Subcutaneous abdominal adipose tissue (tissue), 5 donors: Measurements from ENCODE around the gene ABAT.
"Not testable (repeated sequence)": the region's sequence is repeated elsewhere in the genome, so short reads cannot be mapped to it uniquely, and the experiment has no call there.

Experiments used
- H3K27ac ChIP-seq: one replicate; pipeline ENCODE4 v1.7.0; 2013; ENCODE audit warnings: low read depth, mild to moderate bottlenecking, inconsistent platforms, low read length, moderate library complexity
- H3K27me3 ChIP-seq, 5 donors: one replicate each; pipeline ENCODE4 v1.7.0; 2013; ENCODE audit warnings: low read length in 5 of 5, inconsistent platforms in 1 of 5; ENCODE audit not compliant: control insufficient read depth in 5 of 5, insufficient read depth in 4 of 5
- H3K36me3 ChIP-seq, 5 donors: one replicate each; pipeline ENCODE4 v1.7.0; 2013; ENCODE audit warnings: low read length in 5 of 5; ENCODE audit not compliant: control insufficient read depth in 5 of 5, insufficient read depth in 5 of 5
- H3K4me1 ChIP-seq, 5 donors: one replicate each; pipeline ENCODE4 v1.7.0; 2013; ENCODE audit warnings: low read length in 5 of 5, mild to moderate bottlenecking in 3 of 5, moderate library complexity in 1 of 5; ENCODE audit not compliant: control insufficient read depth in 5 of 5, insufficient read depth in 5 of 5
- H3K4me3 ChIP-seq, 5 donors: one replicate each; pipeline ENCODE4 v1.7.0; 2013; ENCODE audit warnings: low read length in 5 of 5, low read depth in 1 of 5
- H3K9ac ChIP-seq, 5 donors: one replicate each; pipeline ENCODE4 v1.7.0; 2013; ENCODE audit warnings: low read length in 5 of 5, mild to moderate bottlenecking in 4 of 5, moderate library complexity in 3 of 5
- H3K9me3 ChIP-seq, 5 donors: one replicate each; pipeline ENCODE4 v1.7.0; 2013; ENCODE audit warnings: low read length in 5 of 5; ENCODE audit not compliant: control insufficient read depth in 5 of 5
- donor health status: healthy.
- donor health status: healthy.
- donor health status: healthy.
- donor health status: healthy.
- donor health status: healthy.

Gene ABAT

DNA sequence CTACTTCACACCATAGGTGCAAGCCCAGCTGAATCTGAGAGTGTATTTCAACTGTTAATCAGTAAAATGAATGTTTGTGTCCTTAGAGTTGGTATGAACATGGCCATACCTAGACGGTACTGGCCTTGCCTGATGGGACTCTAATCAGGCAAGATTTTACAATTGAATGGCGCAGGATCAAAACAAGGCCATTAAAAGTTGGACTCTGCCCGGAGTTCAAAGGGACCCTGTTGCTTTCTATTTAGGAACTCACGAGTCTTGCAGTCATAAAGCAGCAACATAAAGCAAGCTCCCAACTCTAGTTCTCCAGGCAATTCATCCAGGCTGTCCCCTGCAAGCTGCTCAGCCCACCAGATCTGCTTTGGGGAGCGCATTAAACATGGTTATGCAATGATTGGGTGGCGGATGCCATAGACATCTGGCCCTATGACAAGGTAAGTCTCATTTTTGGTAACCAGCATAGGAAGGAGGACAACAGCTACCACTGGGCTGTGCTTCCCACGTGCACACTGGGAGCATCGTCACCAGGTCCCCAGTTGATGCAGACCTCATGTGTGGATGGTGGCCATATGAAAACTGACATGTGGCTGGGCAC, 114.3 kb downstream of the ABAT start:
- Histone ChIP-seq H3K4me1 (no peaks in the 10 kb centered on the region), H3K4me3 (no peak overlapping the region), H3K27ac (no peak overlapping the region), H3K27me3 (no peaks in the 10 kb centered on the region), H3K9ac (no peak overlapping the region), H3K9me3 (no peaks in the 10 kb centered on the region), H3K36me3 (no peaks in the 10 kb centered on the region)

DNA sequence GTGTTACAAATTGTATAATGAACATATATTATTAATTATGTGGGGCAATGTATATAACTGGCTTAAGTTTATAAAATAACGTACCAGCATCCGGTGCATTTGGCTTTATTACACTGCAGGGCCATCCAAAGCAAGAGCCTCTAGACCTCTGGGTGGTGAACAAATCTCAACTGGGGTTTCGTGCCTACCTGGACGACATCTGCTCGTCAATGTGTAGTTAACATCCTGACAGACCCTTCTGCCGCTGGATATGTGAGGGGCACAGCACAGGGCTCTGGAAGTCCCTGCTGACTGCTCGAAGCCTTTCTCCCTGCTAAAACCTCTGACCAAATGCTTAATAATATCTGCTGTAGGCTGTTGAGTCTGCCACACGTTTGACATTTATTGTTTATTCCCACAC, 120.7 kb downstream of the ABAT start:
- no peak overlapping the region for H3K9ac ChIP-seq
- H3K27me3 ChIP-seq = peaks cover 0 to 2% (median 0%) of the 10 kb centered on the region in 5 donors
- H3K4me1 ChIP-seq = peaks cover 9 to 34% (median 32%) of the 10 kb centered on the region in 5 donors
- no peaks in the 10 kb centered on the region for H3K36me3 ChIP-seq
- no peaks in the 10 kb centered on the region for H3K9me3 ChIP-seq
- no peak overlapping the region for H3K27ac ChIP-seq
- no peak overlapping the region for H3K4me3 ChIP-seq

DNA sequence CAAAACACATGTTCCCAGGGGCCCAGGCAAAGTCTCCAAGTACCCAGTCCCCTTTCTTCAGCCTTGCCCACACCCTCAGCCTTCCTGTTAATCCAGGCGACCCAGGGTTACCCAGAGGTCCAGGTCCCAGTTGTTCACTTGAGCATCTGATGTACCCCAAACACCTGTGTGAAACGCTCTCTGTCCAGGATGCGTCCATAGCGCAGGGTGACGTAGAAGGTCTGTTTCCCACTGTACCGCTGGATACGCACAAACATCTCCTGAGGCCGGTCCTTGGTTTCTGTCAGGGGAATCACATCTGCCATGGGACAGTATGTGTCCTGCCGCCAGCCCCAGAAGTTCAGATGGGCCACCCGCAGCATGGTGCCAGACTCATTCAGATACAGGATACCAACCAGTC, 121.4 kb downstream of the ABAT start:
- Histone ChIP-seq H3K27ac (no peak overlapping the region), H3K36me3 (no peaks in the 10 kb centered on the region), H3K9me3 (no peaks in the 10 kb centered on the region), H3K27me3 (peaks cover 0 to 2% (median 0%) of the 10 kb centered on the region in 5 donors), H3K4me1 (peaks cover 9 to 35% (median 32%) of the 10 kb centered on the region in 5 donors), H3K4me3 (no peak overlapping the region), H3K9ac (no peak overlapping the region)

DNA sequence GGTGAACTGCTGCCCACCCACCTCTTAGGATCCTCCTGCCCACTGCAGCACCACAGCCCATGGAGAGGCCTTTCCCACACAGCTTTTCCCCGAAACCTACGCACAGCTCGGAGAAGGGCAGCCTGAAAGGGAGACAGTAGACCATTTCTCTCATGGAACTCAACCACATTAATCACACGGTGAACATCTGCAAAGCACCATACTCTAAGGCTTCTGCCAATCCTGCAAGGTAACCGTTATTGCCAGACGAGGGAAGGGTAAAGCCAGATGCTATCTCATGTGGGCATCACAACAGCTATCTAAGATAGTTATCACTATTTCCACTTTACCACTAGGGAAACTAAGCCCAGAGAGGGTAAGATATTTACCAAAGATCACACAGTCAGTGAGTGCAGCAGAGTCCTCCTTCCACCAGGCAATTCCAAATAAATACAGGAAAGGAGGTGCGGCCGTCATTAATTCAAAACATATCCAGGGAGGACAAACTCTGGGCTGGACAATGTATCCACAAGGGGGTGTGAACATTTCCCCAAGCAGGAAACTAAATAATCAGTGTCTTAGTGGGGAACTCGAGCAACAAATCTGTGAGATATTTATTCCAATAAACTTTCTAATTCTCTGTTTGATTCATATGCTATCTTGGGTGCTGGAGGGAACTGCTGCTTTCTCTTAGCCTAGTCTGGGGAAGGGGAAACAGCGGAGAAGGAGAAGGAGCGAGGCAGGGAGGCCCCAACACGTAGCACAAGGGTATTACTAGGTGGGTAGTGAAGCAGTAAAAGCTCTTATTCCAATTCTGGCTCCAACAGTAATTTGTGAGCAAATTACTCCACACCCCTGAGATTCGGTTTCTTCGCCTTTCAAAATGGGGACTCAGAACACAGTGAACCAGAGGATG, 122.3 kb downstream of the ABAT start:
- H3K9ac ChIP-seq = peak overlapping the region; percentile 84 to 98 (median 86)
- peaks cover 0 to 1% (median under 1%) of the 10 kb centered on the region in 5 donors for H3K36me3 ChIP-seq
- no peaks in the 10 kb centered on the region for H3K9me3 ChIP-seq
- peak overlapping the region; percentile 96 for H3K27ac ChIP-seq
- H3K4me3 ChIP-seq = peak overlapping the region; percentile 83 to 99 (median 95)
- H3K27me3 ChIP-seq = peaks cover 0 to 2% (median 0%) of the 10 kb centered on the region in 5 donors
- H3K4me1 ChIP-seq = peaks cover 9 to 37% (median 32%) of the 10 kb centered on the region in 5 donors

GRCh38 chr16:8797364-8798173, 123.2 kb downstream of the ABAT start, which contains the start of the genes PMM2 and TMEM186:
TSS of gene PMM2 (plus strand) at chr16:8797839. CDS start at chr16:8797883, 44 bp downstream.
TSS of gene TMEM186 (minus strand) at chr16:8797639. CDS start at chr16:8797614, 25 bp downstream.
- no peaks in the 10 kb centered on the region for H3K9me3 ChIP-seq
- H3K9ac ChIP-seq = peak within 1 kb of the TSS; percentile 94 to 99 (median 98)
- H3K36me3 ChIP-seq = peaks cover 6 to 10% (median 9%) of the 10 kb centered on the region in 5 donors
- peaks cover 0 to 2% (median 0%) of the 10 kb centered on the region in 5 donors for H3K27me3 ChIP-seq
- H3K4me1 ChIP-seq = peaks cover 9 to 37% (median 32%) of the 10 kb centered on the region in 5 donors
- H3K27ac ChIP-seq = peak within 1 kb of the TSS; percentile 96
- H3K4me3 ChIP-seq = peak within 1 kb of the TSS; percentile 90 to 99 (median 95)

DNA sequence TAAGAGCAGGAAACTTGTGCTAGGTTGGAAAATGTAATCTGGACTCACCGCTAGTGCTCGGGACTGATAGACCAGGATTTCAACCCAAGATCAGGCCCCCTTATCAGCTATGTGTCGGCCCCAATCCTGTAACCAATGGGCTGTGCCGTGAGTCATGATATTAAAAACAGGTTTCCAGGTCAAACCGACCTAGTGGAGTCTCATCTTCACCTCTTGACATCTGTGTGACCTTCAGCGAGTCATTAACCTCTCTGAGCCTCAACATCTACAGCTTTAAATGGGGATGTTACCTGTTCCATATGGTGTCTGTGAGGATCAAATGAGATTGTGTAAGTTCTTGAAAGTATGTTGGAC, 123.7 kb downstream of the ABAT start:
- H3K4me3 ChIP-seq = peak overlapping the region; percentile 90 to 99 (median 95)

DNA sequence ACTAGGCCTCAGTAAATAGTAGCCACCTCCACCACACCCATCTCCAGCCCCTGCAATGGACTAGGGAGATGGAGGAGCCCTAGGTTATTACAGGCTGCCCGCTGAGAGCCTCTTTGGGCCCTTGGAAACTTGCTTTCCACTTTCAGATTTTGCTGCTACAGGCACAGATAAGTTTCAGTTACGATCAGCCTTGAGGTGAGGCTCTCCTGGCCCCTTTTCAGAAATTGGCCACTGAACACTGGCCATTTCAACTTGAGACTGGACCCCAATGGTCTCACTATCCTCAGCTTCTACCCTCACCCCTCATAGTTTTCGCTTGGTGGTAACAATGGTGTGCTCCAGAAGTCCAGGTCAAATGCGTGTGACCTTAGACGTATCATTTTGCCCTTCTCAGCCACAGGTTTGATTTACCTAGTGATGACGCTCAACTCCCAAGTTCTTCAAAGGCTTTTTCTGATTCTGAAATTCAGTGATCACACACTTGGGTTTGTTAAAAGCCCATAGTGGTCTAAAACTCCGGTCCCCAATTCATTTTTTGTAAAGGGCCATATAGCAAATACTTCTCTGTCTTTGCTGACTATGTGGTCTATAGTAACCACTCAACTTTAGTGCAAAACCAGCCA, 124.2 kb downstream of the ABAT start:
- Histone ChIP-seq H3K36me3 (peaks cover 13 to 19% (median 19%) of the 10 kb centered on the region in 5 donors), H3K9me3 (no peaks in the 10 kb centered on the region), H3K4me3 (peak overlapping the region; percentile 90 to 99 (median 95)), H3K9ac (peak overlapping the region; percentile 94 to 99 (median 98)), H3K27me3 (peaks cover 0 to 2% (median 0%) of the 10 kb centered on the region in 5 donors), H3K4me1 (peaks cover 9 to 37% (median 32%) of the 10 kb centered on the region in 5 donors), H3K27ac (peak overlapping the region; percentile 96)

More for the DNA sequence above, 123.7 kb downstream of the ABAT start:
- H3K4me1 ChIP-seq = peaks cover 9 to 37% (median 32%) of the 10 kb centered on the region in 5 donors
- no peaks in the 10 kb centered on the region for H3K9me3 ChIP-seq
- H3K9ac ChIP-seq = peak overlapping the region; percentile 94 to 99 (median 98)
- peak overlapping the region; percentile 96 for H3K27ac ChIP-seq
- H3K36me3 ChIP-seq = peaks cover 10 to 16% (median 15%) of the 10 kb centered on the region in 5 donors
- peaks cover 0 to 2% (median 0%) of the 10 kb centered on the region in 5 donors for H3K27me3 ChIP-seq

- Histone ChIP-seq H3K27ac (no peak overlapping the region), H3K9ac (no peak overlapping the region), H3K36me3 (peaks cover 23 to 46% (median 38%) of the 10 kb centered on the region in 5 donors), H3K9me3 (no peaks in the 10 kb centered on the region), H3K4me1 (peaks cover 5 to 28% (median 27%) of the 10 kb centered on the region in 5 donors), H3K27me3 (peaks cover 0 to 2% (median 0%) of the 10 kb centered on the region in 5 donors), H3K4me3 (no peak overlapping the region)
Measured at GRCh38 chr16:8801701-8802100, 127.3 kb downstream of the ABAT start.

GRCh38 chr16:8803733-8804132, 129.3 kb downstream of the ABAT start:
- H3K4me1 ChIP-seq = peaks cover 3 to 19% (median 14%) of the 10 kb centered on the region in 5 donors
- H3K27ac ChIP-seq, H3K4me3 ChIP-seq, H3K27me3 ChIP-seq, H3K9ac ChIP-seq, H3K9me3 ChIP-seq: not testable (repeated sequence)
- H3K36me3 ChIP-seq = peaks cover 23 to 66% (median 54%) of the 10 kb centered on the region in 5 donors
